GM19438 (cell line): Measurements from ENCODE around the gene SORCS2.

Experiments
- ATAC-seq: cut with Tn5 transposase; IDR thresholded peaks from one replicate; pipeline ENCODE4 v1.9.1; 2021; ENCODE audit warnings: low read depth; ENCODE audit not compliant: unreplicated experiment

Gene SORCS2

DNA sequence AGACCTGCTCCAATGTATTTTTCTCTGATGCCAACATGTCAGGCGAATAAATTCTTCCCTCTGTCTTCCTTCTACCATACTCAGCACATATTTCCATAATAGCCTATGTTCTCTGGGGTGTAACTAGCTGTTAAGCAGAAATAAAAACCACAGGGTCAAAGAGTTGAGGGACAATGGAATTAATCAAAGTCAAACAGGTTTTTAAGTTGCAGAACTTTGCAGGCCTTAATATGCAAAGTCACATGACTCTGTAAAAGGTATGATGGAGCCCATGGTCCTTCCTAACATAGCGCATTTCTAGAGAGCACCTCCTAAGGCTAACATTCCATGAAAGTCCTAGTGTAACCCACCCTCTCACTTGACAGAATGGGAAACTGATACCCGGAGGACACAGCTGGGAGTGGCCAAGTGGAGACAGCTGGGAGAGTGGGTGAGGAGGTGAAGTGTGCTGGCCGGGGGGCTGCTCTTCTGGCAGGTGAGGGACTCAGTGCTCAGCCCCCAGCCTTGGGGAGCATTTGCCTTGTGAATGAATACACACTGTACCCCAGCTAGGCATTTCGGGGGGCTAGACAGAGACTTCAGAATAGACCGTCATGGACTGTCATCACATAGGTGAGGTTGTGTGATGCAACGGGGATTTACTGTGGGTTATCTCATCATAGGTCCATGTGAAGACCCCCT, 8.4 kb upstream of the SORCS2 start:
- no peak for ATAC-seq

DNA sequence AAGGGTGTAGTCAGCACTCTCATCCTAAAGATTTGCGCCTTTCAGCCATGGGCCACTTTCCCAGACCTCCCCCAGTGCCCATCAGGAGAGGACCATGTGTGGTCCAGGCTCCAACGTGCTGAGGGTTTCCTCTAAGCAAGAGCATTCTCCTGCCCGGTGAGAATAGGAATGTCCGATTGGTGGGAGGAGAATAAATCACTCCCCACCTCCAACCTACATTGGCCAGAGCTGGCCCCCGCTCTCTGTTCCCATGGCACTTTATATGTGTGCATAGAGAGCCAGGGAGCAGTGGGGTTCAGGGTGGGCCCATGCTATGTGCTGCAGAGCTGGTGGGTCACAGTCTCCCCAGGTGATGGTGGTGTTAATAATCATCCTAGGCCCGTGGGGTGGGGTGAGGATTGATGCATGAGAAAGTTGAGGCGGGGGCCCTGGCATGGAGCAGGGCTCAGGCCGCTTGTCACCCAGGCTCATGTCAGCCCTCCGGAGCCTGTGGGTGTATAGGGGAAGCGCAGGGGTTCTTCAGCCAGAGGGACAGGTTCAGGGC, 6.8 kb upstream of the SORCS2 start:
- no peak for ATAC-seq

DNA sequence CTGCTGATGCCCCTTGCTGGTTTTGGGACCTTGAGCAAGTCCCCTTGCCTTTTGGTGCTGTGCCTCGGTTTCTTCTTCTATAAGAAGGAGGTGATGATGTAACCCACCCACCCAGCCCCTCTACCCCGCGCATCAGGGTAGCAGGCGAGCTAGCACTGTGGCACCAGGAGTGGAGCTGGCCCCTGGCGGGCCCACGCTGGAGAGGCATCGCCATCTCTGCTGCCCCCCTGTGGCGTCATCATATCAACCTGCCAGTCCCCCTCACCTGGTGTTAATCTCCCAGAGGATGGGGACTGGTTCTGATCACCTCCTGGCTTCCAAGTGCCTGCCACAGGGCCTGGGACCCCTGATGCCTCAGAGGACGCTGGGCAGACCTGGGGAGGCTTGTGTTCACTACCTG, 6.3 kb upstream of the SORCS2 start:
- ATAC-seq: no peak

DNA sequence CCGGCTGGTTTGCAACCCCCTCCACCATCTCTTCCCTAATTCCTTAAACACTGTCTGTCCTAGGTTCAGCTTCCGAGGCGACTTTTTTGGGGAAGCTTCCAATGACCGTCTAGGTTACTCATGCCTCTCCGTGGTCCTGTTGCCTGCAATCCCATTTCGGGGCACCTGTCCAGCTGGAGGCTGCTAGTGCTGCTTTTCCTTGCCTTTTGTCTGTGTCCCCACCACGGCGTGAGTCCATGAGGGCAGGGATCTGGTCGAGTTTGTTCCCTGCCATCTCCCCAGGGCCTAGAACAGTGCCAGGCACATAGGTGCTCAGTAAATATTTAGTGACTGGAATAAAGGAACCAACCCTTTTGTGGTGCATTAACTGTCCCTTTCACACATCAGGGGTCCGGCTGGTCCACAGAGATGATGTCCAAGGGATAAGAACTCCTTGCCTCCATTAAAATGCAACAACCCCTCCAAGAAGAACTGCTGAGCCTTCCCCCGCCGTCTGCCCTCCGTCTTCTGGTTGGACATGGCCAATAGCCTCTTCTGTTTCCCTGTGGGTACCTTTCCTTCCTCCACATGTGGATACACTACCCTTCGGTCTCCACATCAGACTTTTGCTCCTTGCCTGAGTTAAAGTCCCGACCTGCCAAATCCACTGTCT, 5.7 kb upstream of the SORCS2 start:
- ATAC-seq: no peak

DNA sequence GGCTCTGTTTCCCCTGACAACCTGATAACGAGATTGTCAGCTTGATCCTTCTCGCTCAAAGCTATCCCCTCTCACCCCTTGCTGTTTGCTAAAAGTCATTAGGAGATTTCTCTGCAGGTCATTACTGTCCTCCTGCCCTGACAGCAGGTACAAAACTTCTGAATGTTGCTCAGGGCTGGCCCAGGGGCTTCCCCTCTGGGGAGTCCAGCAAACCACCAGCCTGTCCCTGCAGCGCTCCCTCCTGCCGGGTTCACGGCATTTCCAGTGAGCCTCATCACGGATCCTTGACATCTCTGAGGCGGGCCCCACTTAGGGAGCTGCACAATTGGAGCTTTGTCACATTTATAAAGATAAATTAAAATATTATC, 5.2 kb upstream of the SORCS2 start:
- ATAC-seq: no peak

DNA sequence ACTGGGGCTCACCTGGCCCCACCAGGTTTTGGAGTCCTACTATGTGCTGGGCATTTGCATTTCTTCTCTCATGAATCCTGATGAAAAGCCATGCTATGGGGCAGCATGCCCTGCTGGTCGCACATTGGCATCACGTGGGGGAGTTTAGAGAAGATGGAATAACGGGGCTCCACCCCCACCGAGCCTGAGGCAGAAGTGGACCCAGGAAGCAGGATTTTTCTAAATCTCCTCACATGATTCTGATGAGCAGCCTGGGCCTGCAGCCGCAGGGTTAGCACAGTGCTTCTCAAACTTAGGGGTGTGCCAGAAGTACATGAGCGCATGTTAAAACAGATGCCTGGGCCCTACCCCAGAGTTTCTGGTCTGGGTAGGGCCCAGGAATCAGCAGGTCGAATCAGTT, 4.6 kb upstream of the SORCS2 start:
- no peak for ATAC-seq

DNA sequence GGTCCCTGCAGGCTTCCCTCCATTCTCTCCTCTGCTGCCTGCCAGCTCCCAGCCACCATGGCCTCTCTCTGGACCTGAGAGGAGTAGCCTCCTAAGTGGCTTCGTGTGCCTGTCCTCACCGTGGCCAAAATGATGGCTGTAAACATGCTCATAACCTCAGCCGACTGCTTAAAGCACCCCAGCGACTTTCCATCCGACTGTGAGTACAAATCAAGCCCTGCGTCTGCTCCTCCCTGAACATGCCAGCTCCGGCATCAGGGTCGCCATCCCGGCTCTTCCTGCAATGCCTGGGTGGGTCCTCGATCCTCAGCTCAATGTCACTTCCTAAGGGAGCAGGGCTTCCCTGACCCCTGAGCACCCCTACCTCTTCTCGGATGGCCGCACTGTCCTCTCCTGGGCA, 3.3 kb upstream of the SORCS2 start:
- no peak for ATAC-seq

DNA sequence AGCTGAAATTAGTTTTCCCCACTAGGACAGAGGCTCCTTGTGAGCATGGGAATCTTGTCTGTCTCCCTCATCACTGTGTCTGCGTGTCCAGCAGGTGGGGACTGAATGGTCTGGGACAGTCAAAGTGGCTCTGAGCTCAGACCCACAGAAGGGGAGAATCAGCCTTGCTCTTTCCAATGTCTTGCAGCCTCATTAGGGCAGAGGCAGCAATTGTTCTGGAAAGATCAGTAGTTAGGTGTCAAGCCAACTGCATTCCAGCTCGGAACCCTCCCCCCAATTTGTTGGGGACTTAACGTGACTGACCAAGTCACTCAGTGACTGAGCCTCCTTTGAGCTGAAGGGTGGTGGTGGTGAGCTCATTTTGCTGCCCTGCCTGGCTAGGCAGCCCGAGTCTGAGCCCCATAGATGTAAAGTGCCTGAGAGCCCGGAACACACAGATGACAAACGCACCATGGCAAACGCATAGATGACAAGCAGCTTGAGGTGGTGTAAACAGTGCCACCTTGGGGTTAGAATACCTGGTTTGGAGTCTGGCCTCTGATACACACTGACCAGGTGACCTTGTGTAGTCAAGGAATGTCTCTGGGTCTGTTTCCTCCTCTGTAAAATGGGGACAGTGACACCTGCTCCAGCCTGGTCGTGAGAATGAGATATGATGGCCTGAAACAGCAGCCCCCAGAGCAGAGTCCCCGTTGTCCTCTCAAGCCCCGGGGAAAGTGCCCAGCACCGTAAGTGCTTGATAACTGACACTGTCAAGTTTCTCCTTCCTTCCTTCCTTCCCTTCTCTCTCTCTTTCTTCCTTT, 2.7 kb upstream of the SORCS2 start:
- no peak for ATAC-seq

DNA sequence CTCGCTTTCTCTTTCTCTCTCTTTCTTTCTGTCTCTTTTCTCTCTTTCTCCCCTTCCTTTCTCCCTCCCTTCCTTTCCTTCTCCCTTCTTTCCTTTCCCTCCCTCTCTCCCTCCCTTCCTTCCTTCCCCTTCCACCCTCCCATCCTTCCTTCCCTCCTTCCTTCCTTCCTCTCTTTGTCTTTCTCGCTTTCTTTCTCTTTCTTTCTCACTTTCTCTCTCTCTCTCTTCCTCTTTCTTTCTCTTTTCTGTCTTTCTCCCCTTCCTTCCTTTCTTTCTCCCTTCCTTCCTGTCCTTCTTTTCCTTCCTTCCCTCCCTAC, 2.1 kb upstream of the SORCS2 start:
- ATAC-seq: no peak

DNA sequence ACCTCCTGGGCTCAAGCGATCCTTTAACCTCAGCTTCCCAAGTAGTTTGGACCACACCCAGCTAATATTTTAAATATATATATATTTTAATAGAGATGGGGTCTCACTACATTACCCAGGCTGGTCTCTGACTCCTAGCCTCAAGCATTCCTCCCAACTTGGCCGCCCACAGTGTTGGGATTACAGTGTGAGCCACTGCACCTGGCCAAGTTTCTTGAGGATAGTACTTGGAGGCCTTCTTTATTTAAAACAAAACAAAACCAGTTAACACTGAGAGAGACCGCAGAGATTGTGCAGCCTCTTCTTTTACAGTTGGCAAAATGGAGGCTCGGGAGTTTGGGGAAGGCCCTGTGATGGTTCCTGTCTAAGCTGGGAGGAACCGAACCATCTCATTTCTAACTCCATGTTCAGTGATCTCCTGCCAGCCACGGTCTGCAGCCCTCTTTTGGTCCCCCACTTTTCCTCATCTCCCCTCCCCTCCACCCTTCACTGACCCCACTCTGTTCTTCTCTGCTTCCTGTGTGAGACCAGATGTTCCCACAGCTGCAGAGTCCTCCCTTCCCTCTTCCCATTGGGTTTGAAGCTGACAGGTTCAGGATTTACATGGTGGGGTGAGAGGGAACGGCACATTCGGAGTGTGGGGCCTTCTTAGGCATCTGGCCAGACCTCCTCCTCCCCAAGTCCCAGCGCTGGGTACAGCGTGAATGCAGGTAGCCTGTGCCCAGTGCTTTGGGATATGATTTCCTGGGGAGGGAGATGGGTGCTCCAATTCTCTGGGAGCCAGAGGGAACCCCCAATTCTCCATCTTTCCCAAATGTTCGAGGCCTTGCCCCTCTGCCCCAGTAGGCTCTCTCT, 1.4 kb upstream of the SORCS2 start:
- no peak for ATAC-seq

DNA sequence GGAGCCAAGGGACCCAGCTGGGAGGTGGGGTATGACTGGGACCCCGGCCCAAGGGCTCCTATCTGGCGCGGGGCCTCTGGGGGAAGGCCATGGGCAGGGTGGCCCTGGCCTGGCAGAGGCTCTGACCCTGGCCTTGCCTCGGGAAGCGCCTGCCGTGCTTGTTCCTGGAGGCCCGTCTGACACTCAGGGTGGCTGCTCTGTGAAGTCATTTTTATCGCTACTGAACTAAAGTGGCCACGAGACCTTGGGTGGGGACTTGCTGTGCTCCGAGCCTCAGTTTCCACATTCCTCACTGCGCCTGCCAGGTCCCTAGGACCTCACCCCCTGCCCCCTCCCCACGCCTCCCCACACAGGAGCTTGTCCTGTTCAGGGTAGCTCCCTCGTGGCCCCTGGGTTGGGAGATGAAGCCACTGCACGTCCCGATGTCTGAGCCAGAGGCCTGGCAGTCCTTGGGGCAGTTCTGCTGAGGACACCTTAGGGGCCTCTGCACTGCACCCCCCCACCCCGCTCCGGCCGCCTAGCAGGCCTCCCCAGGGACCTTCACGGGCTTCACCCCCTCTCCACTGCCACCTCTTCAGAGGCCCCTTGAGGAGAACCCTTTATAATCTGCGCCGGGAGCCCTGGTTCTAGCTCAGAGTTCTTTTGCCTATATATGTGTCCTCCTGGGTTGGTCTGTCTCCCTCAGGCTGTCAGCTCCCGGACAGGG, 639 bp upstream of the SORCS2 start:
- ATAC-seq: no peak

DNA sequence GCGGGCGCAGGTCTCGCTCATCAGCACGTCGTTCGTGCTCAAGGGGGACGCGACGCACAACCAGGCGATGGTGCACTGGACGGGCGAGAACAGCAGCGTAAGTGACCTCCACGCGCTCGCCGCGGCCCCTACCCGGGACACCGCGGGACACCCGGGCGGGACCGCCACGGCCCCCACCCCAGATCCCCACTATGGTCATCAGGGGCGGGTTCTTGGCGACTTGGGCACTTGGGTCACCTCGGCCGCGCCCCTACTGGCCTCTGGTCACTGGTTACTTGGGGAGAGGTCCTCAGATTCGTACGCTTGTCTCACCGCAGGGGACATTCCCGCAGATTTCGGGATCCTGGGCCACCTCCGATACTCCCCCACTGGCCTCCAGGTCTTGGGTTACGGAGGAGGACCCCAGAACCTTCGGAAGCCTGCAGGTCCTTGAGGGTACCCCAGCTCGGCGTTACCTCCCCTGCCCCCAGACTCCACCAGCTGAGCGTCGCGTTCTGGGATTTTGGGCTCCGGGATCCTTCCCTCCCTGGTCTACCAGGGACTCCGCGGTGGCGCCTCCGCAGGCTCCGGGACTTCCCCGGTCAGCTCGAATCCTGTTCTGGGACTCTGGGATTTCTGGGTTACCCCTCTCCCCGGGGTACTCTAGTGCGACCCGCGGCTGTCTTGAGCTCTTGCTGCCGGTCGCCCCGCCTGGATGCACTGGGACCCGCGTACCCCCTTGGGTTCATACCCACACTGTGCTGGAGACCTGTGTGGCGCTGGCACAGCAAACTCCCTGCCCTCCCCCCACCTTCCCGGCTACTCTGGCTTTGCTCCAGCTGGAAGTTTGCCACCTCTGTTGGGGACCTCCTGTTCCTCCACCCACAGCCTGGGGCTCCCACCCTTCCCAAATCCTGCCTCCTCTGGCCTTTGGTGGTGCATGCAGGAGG, 956 bp downstream of the SORCS2 start:
- ATAC-seq: no peak

DNA sequence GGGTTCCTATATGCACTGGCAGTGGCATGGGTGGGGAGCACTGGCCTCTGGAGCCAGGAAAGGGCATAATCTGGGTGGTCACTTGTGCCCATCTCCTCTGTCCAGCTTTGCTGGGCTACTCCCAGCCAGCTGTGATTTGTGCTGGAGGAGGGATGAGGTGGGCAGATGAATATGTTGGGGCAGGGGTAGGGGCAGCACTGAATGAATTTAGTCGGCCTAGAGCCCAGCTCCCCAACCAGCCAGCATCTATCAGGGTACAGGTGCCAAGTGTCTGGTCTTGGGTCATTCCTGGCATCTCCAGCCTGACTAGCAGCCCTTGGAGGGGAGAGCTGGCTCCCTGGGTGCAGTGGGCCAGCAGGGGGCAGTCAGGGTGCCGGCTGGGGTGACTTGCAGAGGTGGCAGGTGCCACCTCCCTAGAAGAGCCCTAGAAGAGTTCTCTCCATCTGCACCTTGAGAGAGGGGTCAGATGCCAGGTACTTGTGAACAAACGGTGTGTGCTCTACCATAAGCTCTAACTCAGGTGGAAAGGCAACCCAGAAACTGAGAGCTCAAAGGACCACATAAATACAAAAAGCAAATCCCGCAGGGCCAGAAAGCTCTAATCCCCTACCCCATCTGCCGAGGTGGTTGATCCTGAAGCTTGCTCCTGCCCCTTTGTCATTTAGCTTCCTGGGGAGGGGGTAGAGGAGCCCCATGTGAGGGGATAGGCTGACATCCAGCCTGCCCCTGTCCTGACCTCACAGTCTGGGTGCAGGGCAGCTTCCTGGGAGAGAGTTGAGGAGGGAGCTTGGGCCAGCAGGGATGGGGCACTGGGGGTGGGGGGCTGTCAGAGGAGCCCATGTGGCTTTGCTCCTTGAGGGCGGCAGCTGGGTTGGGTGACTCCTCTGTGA, 2.2 kb downstream of the SORCS2 start:
- no peak for ATAC-seq

DNA sequence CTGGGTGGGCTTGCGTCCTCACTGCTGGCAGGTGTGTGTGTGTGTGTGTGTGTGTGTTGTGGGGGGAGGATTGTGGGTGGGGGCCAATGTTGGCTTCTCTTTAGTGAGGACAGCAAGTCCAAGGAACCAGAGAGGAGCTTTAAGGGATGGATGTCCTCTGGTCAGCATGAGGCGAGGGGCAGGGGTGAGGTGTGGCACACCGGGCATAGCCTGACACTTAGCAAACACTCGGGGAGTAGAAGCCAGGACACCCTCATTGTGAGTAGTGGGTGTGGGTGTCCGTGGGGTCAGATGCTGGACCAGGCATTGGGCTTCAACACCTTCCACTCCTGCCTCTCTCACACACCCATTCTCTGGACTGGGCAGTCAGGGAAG, 2.8 kb downstream of the SORCS2 start:
- no peak for ATAC-seq

DNA sequence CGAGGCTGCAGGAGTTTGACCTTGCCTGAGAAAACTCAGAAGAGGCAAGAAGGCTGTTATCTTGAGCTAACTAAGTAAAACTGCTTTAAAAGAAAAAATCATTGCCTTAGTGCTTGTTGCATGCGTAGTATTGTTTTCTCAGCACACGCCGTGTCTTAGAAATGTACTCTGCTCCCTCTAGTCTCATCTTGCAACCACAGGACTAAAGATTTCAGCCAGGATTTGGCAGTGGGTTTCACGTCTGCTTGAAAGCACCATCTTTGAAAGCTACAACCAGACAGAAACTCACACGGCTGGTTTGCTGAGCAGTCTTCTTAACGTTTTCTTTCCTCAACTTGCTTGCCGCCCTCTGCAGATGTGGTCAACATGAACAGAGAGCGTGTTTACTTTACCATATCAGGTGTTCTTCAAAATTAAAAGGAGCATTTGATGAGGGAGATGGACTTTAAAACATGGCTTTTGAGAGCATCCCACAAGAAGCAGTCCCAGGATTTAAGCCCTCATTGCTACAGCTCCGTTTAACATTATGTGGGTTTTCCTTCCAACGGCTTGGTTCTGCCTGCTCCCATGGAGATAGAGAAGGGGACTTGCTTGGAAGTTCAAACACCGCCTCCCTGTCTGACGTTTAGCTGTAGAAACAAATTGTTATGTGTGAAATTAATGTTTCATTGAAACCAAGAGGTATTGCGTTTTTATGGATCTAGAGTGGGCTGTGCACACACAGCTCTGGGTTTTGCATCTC, 3.4 kb downstream of the SORCS2 start:
- no peak for ATAC-seq

DNA sequence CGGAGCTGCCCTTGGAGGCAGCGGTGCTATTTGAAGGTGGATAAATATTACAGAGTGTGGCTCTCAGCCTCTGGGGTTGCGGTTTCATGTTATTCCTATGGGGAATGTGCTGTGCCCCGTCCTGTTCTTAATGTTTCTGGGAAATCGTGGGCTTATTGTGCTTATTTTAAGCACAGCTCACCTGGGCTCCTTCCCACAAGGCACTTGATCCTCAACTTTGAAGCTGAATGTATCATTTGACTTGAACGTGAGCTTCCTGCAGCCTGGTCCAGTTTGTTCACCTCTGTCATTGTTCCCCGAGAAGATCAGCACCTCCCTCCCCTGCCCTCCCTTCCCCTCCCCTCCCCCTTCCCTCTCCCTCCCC, 3.9 kb downstream of the SORCS2 start:
- ATAC-seq: no peak

DNA sequence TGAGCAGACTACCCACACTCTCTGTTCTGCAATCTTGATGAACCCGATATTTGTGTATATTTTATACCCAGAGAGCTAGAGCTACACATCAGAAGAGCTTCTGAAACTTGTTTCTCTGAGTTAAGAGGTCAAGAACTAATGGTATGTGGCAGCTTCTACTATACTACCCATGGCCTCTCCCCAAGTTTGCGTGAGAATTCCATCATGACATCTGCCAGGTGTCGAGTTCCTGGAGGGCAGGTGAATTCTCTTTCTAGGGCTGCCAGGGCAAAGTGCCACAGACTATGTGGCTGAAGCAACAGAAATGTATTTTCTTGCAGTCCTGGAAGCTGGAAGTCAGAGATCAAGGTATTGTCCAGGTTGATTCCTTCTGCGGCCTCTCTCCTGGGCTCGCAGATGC, 4.4 kb downstream of the SORCS2 start:
- ATAC-seq: no peak

DNA sequence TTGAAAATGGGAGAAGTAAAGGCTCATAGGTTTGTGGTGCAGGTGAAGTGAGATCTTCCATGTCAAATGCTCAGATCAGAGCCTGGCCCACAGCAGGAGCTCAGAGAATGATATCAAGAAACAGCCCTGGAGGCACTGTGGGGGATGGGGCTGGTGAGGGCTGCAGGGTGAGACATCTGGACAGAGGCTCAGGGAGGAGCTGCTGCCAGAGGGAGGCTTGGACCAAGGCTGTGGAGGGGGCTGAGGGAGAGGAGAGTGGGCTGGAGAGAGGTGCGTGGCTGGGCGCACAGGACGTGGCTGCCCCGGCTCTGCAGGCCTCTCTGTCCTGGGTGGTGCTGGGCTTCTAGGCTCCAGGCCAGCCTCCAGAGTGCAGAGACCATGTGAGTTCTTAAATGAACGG, 5.6 kb downstream of the SORCS2 start:
- ATAC-seq: no peak
